HS-5 (cell line): Measurements from ENCODE around the gene PTPN9.
"Not testable (repeated sequence)": the region's sequence is repeated elsewhere in the genome, so short reads cannot be mapped to it uniquely, and the experiment has no call there.

Source experiments
- DNase-seq: peaks from one replicate; pipeline ENCODE4 v3.0.0-alpha.2; 2012; ENCODE audit warnings: low read depth

Gene PTPN9

DNA sequence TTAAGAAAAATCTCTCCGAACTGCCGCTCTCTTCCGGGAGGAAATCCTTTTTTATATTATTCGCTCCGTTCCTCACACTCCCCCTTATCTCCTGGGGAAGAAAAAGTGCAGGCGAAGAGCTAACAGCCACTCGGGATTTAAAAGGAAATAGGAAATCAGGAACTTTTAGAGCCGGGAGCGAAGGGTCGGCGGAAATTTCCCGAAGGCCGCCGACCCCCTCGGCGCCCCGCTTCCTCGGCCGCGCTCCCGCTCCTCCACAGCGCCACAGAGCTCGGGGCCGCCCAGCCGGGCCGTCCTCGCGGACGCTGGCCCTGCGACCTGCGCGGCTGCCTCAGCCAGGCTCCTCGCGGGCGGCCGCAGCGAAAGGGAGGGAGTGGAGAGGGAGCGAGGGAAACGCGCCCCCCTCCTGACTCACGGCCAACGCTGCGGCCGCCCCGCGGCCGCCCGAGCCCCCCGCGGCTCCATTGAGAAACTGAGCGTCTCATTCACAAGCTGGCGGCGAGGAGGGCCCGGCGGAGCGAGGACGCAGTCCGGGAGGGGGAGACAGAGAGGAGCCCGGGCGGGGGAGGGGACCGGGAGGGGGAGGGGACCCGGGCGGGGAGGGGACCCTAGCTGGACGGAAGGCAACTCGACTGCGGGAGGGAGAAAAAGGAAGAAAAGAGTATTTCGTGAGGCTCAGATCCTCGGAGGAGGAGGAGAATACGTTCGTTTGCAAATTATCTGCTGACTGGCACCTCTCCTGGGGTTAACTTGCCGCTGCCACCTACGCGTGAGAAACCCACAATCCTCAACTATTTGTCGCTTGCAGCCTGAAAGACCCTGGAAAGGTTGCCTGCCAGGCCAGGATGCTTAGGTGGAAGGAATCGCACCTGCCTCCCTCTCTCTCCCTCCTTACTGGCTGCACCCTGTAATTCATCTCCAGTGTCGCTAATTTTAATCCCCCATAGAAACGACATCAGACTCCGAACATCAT lies at the start of gene PTPN9:
TSS of gene PTPN9 (minus strand) at position 368 of the 973 bp plus-strand sequence. CDS start 539 bp downstream, outside the sequence.
- DNase-seq, result no peak

GRCh38 chr15:75625542-75626347 lies 46.6 kb upstream of the PTPN9 start, which contains the start of gene SNUPN:
Gene SNUPN, minus strand, starts transcription at chr15:75625725. Its CDS starts 4,674 bp downstream, at chr15:75621051.
- peak; percentile 65 for DNase-seq

DNA sequence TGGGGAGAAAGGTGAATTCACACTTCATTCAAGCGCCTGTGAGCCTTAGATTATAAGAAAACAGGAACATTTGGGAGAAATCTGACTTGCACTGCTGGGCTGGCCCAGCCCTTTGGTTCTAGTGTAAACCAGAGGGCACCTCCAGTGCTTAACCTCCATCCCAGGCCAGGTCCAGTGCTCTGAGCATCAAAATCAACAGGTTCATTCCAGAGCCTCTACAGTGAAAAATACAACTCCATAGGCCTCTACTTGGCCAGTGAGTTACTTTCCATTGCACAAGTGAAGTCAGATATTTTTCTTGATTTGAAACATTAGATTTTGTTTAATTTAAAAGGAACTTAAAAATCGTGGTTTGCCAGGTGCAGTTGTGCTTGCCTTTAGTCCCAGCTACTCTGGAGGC lies 43.4 kb upstream of the PTPN9 start:
- DNase-seq, result no peak

- DNase-seq, result peak; percentile 49
Observed at GRCh38 chr15:75620841-75621391, 41.8 kb upstream of the PTPN9 start.

DNA sequence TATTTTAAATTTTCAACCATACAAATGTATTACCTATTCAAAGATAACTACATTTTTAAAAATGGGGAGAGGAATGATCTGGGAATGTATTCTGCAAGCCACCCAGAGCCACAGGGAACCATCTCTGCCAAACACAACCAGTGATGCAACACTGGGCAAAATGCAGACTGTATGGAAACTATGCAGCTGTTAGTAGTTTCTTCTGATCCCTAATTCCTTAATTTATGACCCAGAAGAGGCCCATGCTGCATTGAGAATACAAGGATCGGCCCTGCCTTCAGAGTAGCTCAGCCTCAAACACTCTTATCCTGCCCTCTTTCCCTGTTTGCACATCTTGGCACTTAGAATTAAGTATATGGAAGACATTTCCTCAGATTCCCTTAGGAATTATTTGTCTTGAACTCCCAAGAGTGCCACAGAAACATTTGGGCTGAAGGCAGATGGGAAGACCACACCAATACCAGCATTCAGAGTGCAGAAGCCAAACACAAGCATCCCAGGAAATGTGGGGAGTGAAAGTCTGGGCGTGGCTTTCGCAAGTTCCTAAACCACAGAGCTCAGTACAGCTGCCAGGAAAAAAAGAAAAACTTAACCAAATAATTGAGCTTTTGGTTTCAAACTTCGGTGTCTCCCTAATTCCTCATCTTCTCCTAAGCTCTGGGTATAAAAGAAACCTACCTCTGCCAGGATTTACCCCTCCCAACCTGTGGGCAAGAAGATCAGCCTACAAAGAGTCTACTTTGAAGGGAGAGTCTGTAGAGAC lies 41.1 kb upstream of the PTPN9 start:
- DNase-seq, result peak; percentile 11

GRCh38 chr15:75616766-75617165 lies 37.7 kb upstream of the PTPN9 start:
- DNase-seq, result no peak

GRCh38 chr15:75606711-75607699 lies 27.9 kb upstream of the PTPN9 start:
- DNase-seq, result no peak

- DNase-seq, result no peak
Observed at GRCh38 chr15:75606026-75606425, 26.9 kb upstream of the PTPN9 start.

DNA sequence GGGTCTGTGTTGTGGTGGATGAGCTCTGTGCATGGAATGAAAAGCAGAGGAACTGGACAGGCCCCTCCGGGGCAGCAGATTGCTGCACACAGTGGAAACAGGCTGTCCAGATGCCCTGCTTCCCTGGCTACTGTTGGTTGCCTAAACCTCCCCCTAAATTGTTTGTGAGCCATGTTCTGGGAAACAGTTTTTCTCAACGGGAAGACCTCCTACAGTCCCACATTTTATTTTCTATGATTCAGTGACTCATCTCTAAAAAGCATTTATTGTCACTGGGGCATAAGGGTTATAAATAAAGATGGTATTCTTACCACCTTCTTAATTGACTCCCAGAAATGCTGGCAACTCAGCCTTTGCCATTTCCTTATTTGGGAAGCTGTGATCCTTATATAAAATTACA lies 20.3 kb upstream of the PTPN9 start:
- no peak for DNase-seq

DNA sequence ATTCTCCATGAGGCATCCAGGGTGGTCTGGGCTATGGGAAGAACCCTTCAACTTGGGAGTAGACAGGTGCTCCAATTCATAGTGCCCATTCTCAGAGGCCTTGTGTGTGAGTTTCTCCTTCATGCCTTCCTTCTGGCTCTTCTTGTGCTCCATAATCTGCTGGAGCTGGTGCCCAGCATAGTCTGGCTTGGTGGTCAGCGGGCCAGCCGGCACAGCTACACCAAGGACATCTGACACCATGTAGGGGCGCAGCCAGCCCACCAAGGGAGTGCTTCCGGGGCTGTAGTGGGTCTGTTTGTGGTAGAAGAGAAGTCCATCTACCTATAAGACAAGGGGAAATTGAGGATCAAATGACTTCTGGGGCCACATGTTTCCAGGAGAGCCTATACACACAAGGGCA lies 19.2 kb upstream of the PTPN9 start:
- DNase-seq, result no peak

GRCh38 chr15:75597667-75598341 lies 18.7 kb upstream of the PTPN9 start:
- DNase-seq, result no peak

GRCh38 chr15:75596703-75597345 lies 17.7 kb upstream of the PTPN9 start:
- no peak for DNase-seq

GRCh38 chr15:75594276-75594675 lies 15.2 kb upstream of the PTPN9 start:
- DNase-seq, result no peak

DNA sequence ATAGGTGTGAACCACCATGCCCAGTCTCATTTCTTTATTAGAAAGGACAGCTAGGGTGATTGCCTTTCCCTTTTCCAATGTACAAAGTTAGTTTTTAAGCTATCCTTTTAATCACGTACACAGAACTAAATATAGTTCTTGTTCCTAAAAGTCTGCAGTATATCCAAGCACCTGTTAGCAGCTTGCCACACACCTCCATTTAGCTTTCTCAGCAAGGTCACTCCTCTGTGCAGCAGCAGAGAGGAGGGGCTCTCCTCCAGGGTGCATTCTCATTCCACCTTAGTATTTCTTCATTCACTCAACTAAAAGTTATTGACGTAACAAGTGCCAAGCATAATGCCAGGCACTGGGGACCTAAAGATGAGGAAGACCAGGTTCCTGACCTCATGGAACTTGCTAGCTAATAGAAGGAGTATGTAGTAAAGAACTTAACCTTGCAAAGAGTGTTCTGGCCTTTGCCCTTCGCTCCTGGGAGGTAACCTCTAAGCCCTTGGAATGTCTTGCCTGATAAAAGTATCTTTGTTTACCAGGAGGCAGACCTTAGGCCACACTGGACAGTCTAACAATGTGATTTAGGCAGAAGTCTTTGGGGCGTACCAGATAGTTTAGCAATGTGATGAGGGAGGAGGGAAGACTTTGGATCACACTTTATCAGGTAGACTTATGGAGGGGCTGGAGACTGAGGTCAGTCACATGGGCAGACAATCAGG lies 12.7 kb upstream of the PTPN9 start:
- DNase-seq, result no peak

GRCh38 chr15:75590239-75590638 lies 11.1 kb upstream of the PTPN9 start:
- DNase-seq, result no peak

- no peak for DNase-seq
Observed at GRCh38 chr15:75589071-75589470, 10.0 kb upstream of the PTPN9 start.

DNA sequence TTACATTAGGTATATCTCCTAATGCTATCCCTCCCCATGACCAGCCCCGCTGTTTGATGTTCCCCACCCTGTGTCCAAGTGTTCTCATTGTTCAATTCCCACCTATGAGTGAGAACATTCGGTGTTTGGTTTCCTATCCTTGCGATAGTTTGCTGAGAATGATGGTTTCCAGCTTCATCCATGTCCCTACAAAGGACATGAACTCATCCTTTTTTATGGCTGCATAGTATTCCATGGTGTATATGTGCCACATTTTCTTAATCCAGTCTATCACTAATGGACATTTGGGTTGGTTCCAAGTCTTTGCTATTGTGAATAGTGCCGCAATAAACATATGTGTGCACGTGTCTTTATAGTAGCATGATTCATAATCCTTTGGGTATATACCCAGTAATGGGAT lies 7.3 kb upstream of the PTPN9 start:
- DNase-seq, result not testable (repeated sequence)

GRCh38 chr15:75584121-75584520 lies 5.0 kb upstream of the PTPN9 start:
- no peak for DNase-seq

- no peak for DNase-seq
Observed at GRCh38 chr15:75583701-75584100, 4.6 kb upstream of the PTPN9 start.
